WTC11 (cell line): Measurements from ENCODE around the gene MCMBP. TPM values are rescaled to one million over a fixed set of nuclear protein-coding genes. Genes with fewer than 3 reads are reported as not detected.

Experiments
- ATAC-seq: fragments of 200-7000 bp; cut with Tn5 transposase; 2 replicates; pipeline ENCODE4 v1.10.0; 2021; ENCODE audit warnings: mild to moderate bottlenecking, moderate library complexity
- CTCF ChIA-PET: fragments of 300-600 bp; sonication (Branson Sonifier 250); formaldehyde crosslinking; loops from one replicate; lab custom pipeline; 2021; ENCODE audit warnings: antibody characterized with exemption; lab: Charles Lee
- POLR2A ChIA-PET: fragments of 350-600 bp; sonication (Branson Sonifier 250); formaldehyde crosslinking; loops from one replicate; lab custom pipeline; 2021; ENCODE audit warnings: antibody characterized with exemption; lab: Charles Lee
- DNase-seq: peaks from one replicate; pipeline ENCODE4 v3.0.0; 2021; ENCODE audit warnings: low spot score
- H3K27ac Mint-ChIP-seq: 2 replicates; pipeline ENCODE4 v1.8.0; 2021; ENCODE audit warnings: mixed read lengths
- H3K27me3 Mint-ChIP-seq: 2 replicates; pipeline ENCODE4 v1.8.0; 2021; ENCODE audit warnings: low read depth, mild to moderate bottlenecking, moderate library complexity, mixed read lengths
- H3K36me3 Mint-ChIP-seq: 2 replicates; pipeline ENCODE4 v1.8.0; 2021; ENCODE audit warnings: mixed read lengths
- H3K4me1 Mint-ChIP-seq: 2 replicates; pipeline ENCODE4 v1.8.0; 2022; ENCODE audit warnings: mixed read lengths
- H3K4me3 Mint-ChIP-seq: 2 replicates; pipeline ENCODE4 v1.8.0; 2021; ENCODE audit warnings: mild to moderate bottlenecking, moderate library complexity, mixed read lengths
- H3K9me3 Mint-ChIP-seq: 2 replicates; pipeline ENCODE4 v1.8.0; 2021; ENCODE audit warnings: mixed read lengths
- ATF1 ChIP-seq: sonication (generic); formaldehyde crosslinking; IDR thresholded peaks from 2 replicates; pipeline ENCODE4 v1.8.1; 2023; ENCODE audit warnings: mild to moderate bottlenecking, moderate library complexity, missing genetic modification reagents
- ATF2 ChIP-seq: sonication (generic); formaldehyde crosslinking; IDR thresholded peaks from 2 replicates; pipeline ENCODE4 v1.8.1; 2022; ENCODE audit warnings: low read depth, missing genetic modification reagents, borderline replicate concordance
- E2F4 ChIP-seq: sonication (generic); formaldehyde crosslinking; IDR thresholded peaks from 2 replicates; pipeline ENCODE4 v1.8.1; 2022; ENCODE audit warnings: low read depth, mild to moderate bottlenecking, moderate library complexity, missing genetic modification reagents, borderline replicate concordance
- ESRRA ChIP-seq: sonication (generic); formaldehyde crosslinking; IDR thresholded peaks from 2 replicates; pipeline ENCODE4 v1.8.1; 2022; ENCODE audit warnings: mild to moderate bottlenecking, missing genetic modification reagents, borderline replicate concordance
- FOXP4 ChIP-seq: sonication (generic); formaldehyde crosslinking; IDR thresholded peaks from 2 replicates; pipeline ENCODE4 v1.8.0; 2022; ENCODE audit warnings: mild to moderate bottlenecking, missing genetic modification reagents
- JUN ChIP-seq: sonication (generic); formaldehyde crosslinking; IDR thresholded peaks from 2 replicates; pipeline ENCODE4 v1.8.0; 2023; ENCODE audit warnings: mild to moderate bottlenecking, missing genetic modification reagents
- KAT7 ChIP-seq: sonication (generic); formaldehyde crosslinking; IDR thresholded peaks from 2 replicates; pipeline ENCODE4 v1.8.1; 2023; ENCODE audit warnings: missing genetic modification reagents, mild to moderate bottlenecking, borderline replicate concordance
- NFATC4 ChIP-seq: fragments of 250-450 bp; sonication (Bioruptor Pico); IDR thresholded peaks from 2 replicates; pipeline ENCODE4 v1.9.0; 2021; ENCODE audit warnings: mild to moderate bottlenecking
- PRDM15 ChIP-seq: sonication (generic); formaldehyde crosslinking; IDR thresholded peaks from 2 replicates; pipeline ENCODE4 v1.8.0; 2022; ENCODE audit warnings: missing genetic modification reagents
- PREB ChIP-seq: sonication (generic); formaldehyde crosslinking; IDR thresholded peaks from 2 replicates; pipeline ENCODE4 v1.8.1; 2022; ENCODE audit warnings: mild to moderate bottlenecking, missing genetic modification reagents, moderate library complexity, borderline replicate concordance
- SMAD4 ChIP-seq: sonication (generic); formaldehyde crosslinking; IDR thresholded peaks from 2 replicates; pipeline ENCODE4 v1.8.0; 2022; ENCODE audit warnings: mild to moderate bottlenecking, missing genetic modification reagents
- SOX15 ChIP-seq: fragments of 250-450 bp; sonication (Bioruptor Pico); IDR thresholded peaks from 2 replicates; pipeline ENCODE4 v1.9.0; 2021; ENCODE audit warnings: mild to moderate bottlenecking
- STAT6 ChIP-seq: sonication (generic); formaldehyde crosslinking; conservative IDR thresholded peaks from 2 replicates; pipeline ENCODE4 v1.8.1; 2023; ENCODE audit warnings: mild to moderate bottlenecking, low read depth, missing genetic modification reagents, moderate library complexity
- ZNF219 ChIP-seq: sonication (generic); formaldehyde crosslinking; IDR thresholded peaks from 2 replicates; pipeline ENCODE4 v1.8.0; 2023; ENCODE audit warnings: missing genetic modification reagents, mild to moderate bottlenecking, borderline replicate concordance
- ZNF317 ChIP-seq: sonication (generic); formaldehyde crosslinking; IDR thresholded peaks from 2 replicates; pipeline ENCODE4 v1.8.1; 2023; ENCODE audit warnings: low read depth, mild to moderate bottlenecking, moderate library complexity, missing genetic modification reagents, borderline replicate concordance
- ZNF423 ChIP-seq: fragments of 250-450 bp; sonication (Bioruptor Pico); IDR thresholded peaks from 2 replicates; pipeline ENCODE4 v2.1.2; 2022; ENCODE audit warnings: mild to moderate bottlenecking, moderate library complexity
- total RNA-seq: library from RNA; stranded (reverse); gene quantifications from 3 replicates; pipeline ENCODE4 v1.2.3, GENCODE V29; 2021

Gene MCMBP
- total RNA-seq, 1 experiment from 2014 or later, result 64.7 TPM

GRCh38 chr10:119832951-119833350, 39.7 kb downstream of the MCMBP start:
- DNase-seq (no peak), ATAC-seq (no peak)
- POLR2A ChIA-PET, result no interaction called here
- H3K4me3 Mint-ChIP-seq, result no peak overlapping the region
- CTCF ChIA-PET, result interaction anchor here (1.3 to 3.3 kb wide), 2 partner anchors 82 to 146 kb away, joined by 4 to 22 read pairs; no protein-coding TSS in a partner anchor
- TF ChIP-seq NFATC4 (no peak), ATF1 (no peak), STAT6 (CRISPR knock-in tag) (no peak), E2F4 (CRISPR knock-in tag) (no peak), ATF2 (CRISPR knock-in tag) (no peak), SMAD4 (CRISPR knock-in tag) (no peak), FOXP4 (CRISPR knock-in tag) (no peak), PREB (CRISPR knock-in tag) (no peak), PRDM15 (CRISPR knock-in tag) (no peak), KAT7 (CRISPR knock-in tag) (no peak), SOX15 (CRISPR knock-in tag) (no peak), ZNF423 (CRISPR knock-in tag) (no peak), JUN (CRISPR knock-in tag) (no peak), ZNF317 (no peak), ESRRA (CRISPR knock-in tag) (no peak), ZNF219 (CRISPR knock-in tag) (no peak)
- H3K27me3 Mint-ChIP-seq, result no peaks in the 10 kb centered on the region
- no peak overlapping the region for H3K27ac Mint-ChIP-seq
- no peaks in the 10 kb centered on the region for H3K9me3 Mint-ChIP-seq
- no peaks in the 10 kb centered on the region for H3K4me1 Mint-ChIP-seq
- H3K36me3 Mint-ChIP-seq, result peaks cover 78% of the 10 kb centered on the region
